ENCODE measurements around the gene STKLD1.

The STKLD1 gene

DNA sequence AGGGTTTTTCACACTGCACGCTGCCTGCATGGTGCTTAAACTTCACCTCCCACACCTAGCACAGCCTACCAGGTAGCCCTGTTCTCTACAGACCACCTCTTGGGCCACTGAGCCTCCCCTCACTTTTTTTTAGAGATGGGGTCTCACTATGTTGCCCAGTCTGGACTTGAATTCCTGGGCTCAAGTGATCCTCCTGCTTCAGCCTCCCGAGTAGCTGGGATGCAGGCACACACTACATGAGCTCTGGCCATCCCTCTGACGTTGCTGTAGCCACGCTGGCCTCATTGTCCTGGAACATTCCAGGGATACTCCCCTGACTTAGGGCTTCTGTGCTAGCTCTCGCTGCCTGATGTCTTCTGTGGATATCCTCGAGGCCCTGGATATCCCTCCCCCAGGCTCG lies 76.4 kb downstream of the STKLD1 start:
- no peaks in the 10 kb centered on the region for H3K36me3 ChIP-seq (ENCODE audit: low read depth)
- H3K4me3 ChIP-seq (ENCODE audit: severe bottlenecking): no peak overlapping the region
- H3K27ac ChIP-seq (ENCODE audit: poor library complexity, severe bottlenecking): no peak overlapping the region
- DNase-seq (ENCODE audit: low spot score) (no peak), ATAC-seq (ENCODE audit: low read depth) (no peak)
- no peaks in the 10 kb centered on the region for H3K4me1 ChIP-seq (ENCODE audit: insufficient read depth, poor library complexity, severe bottlenecking)
- no peaks in the 10 kb centered on the region for H3K9me3 ChIP-seq (ENCODE audit: severe bottlenecking)
- H3K27me3 ChIP-seq (ENCODE audit: insufficient read depth, poor library complexity, severe bottlenecking): no peaks in the 10 kb centered on the region
- TF ChIP-seq, protein P1, sequence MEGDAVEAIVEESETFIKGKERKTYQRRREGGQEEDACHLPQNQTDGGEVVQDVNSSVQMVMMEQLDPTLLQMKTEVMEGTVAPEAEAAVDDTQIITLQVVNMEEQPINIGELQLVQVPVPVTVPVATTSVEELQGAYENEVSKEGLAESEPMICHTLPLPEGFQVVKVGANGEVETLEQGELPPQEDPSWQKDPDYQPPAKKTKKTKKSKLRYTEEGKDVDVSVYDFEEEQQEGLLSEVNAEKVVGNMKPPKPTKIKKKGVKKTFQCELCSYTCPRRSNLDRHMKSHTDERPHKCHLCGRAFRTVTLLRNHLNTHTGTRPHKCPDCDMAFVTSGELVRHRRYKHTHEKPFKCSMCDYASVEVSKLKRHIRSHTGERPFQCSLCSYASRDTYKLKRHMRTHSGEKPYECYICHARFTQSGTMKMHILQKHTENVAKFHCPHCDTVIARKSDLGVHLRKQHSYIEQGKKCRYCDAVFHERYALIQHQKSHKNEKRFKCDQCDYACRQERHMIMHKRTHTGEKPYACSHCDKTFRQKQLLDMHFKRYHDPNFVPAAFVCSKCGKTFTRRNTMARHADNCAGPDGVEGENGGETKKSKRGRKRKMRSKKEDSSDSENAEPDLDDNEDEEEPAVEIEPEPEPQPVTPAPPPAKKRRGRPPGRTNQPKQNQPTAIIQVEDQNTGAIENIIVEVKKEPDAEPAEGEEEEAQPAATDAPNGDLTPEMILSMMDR (IDR thresholded peaks at IDR 0.05; ENCODE audit: poor library complexity, severe bottlenecking): no peak

DNA sequence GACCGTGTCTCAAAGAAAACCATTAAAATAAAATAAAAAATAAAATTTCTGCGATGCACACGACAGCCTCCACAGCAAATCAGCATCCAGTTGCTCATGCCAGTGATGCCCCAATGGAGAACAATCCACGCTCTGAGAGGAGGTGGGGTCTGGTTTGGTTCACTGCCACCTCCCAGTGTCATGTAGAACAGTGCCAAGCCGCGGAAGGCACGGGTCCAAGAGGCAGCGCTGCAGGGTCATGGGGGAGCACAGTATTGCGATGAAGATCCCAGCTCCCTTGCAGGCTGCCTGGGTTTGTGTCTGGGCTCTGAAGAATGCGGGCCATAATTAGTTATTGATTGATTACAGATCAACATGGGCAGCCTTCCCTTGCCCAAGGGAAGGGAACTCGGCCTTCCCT lies 77.5 kb downstream of the STKLD1 start:
- ATAC-seq (ENCODE audit: low read depth): no peak

DNA sequence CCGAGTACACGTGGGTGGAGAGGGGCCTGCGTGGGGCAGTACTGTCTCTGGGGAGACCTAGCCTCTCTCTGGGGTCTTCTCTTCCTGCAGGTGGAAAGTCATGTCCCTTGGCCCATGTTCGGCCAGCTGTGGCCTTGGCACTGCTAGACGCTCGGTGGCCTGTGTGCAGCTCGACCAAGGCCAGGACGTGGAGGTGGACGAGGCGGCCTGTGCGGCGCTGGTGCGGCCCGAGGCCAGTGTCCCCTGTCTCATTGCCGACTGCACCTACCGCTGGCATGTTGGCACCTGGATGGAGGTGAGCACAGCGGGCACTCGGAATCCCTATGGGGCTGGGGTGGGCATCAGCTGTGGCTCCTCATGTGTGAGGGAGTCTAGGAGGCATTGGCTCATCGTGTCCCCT lies 78.2 kb downstream of the STKLD1 start:
- Histone ChIP-seq H3K36me3 (ENCODE audit: low read depth) (no peaks in the 10 kb centered on the region), H3K4me1 (ENCODE audit: insufficient read depth, poor library complexity, severe bottlenecking) (no peaks in the 10 kb centered on the region), H3K27me3 (ENCODE audit: insufficient read depth, poor library complexity, severe bottlenecking) (no peaks in the 10 kb centered on the region), H3K4me3 (ENCODE audit: severe bottlenecking) (no peak overlapping the region), H3K27ac (ENCODE audit: poor library complexity, severe bottlenecking) (no peak overlapping the region), H3K9me3 (ENCODE audit: severe bottlenecking) (no peaks in the 10 kb centered on the region)
- TF ChIP-seq, protein P1 (IDR thresholded peaks at IDR 0.05; ENCODE audit: poor library complexity, severe bottlenecking): no peak
- DNase-seq (ENCODE audit: low spot score) (no peak), ATAC-seq (ENCODE audit: low read depth) (no peak)

More for the DNA sequence above, 77.5 kb downstream of the STKLD1 start:
- no peaks in the 10 kb centered on the region for H3K4me1 ChIP-seq (ENCODE audit: insufficient read depth, poor library complexity, severe bottlenecking)
- no peaks in the 10 kb centered on the region for H3K9me3 ChIP-seq (ENCODE audit: severe bottlenecking)
- TF ChIP-seq, protein P1 (IDR thresholded peaks at IDR 0.05; ENCODE audit: poor library complexity, severe bottlenecking): no peak
- DNase-seq (ENCODE audit: low spot score): no peak
- H3K36me3 ChIP-seq (ENCODE audit: low read depth): no peaks in the 10 kb centered on the region
- H3K4me3 ChIP-seq (ENCODE audit: severe bottlenecking): no peak overlapping the region
- H3K27ac ChIP-seq (ENCODE audit: poor library complexity, severe bottlenecking): no peak overlapping the region
- no peaks in the 10 kb centered on the region for H3K27me3 ChIP-seq (ENCODE audit: insufficient read depth, poor library complexity, severe bottlenecking)

DNA sequence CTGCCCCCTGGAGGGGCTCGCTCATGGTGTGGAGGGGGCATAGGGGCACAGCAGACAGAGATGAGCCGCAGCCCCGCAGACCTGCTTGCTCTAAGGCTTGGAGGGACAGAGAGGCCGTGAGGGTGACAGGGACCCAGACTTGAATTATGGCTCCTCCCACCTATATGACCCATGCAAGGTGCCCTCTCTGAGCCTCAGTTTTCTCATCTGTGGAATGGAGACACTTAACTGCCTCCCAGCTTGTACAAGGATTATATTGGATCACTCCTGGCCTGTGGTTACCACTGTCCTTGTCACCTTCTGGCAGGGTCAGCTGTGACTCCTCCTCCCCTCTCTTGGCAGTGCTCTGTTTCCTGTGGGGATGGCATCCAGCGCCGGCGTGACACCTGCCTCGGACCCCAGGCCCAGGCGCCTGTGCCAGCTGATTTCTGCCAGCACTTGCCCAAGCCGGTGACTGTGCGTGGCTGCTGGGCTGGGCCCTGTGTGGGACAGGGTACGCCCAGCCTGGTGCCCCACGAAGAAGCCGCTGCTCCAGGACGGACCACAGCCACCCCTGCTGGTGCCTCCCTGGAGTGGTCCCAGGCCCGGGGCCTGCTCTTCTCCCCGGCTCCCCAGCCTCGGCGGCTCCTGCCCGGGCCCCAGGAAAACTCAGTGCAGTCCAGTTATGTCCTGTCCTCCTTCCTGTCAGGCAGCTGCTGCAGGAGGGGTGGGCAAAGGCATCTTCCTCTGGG lies 78.9 kb downstream of the STKLD1 start:
- no peak for DNase-seq (ENCODE audit: low spot score)
- Histone ChIP-seq H3K9me3 (ENCODE audit: severe bottlenecking) (no peaks in the 10 kb centered on the region), H3K4me1 (ENCODE audit: insufficient read depth, poor library complexity, severe bottlenecking) (no peaks in the 10 kb centered on the region), H3K36me3 (ENCODE audit: low read depth) (no peaks in the 10 kb centered on the region), H3K27me3 (ENCODE audit: insufficient read depth, poor library complexity, severe bottlenecking) (no peaks in the 10 kb centered on the region), H3K4me3 (ENCODE audit: severe bottlenecking) (no peak overlapping the region), H3K27ac (ENCODE audit: poor library complexity, severe bottlenecking) (no peak overlapping the region)
- no peak for ATAC-seq (ENCODE audit: low read depth)
- TF ChIP-seq, protein P1 (IDR thresholded peaks at IDR 0.05; ENCODE audit: poor library complexity, severe bottlenecking): no peak

Measured in RWPE2 (cell line).